GM12872 (cell line): ENCODE measurements around the gene STRADA.

Experiments
- TF ChIP-seq, protein P1 (sequence below): IDR thresholded peaks from 3 replicates; pipeline ENCODE4 v1.5.1; 2011; ENCODE audit warnings: low read depth, mild to moderate bottlenecking, low read length, moderate library complexity; ENCODE audit not compliant: insufficient read depth

Gene STRADA

DNA sequence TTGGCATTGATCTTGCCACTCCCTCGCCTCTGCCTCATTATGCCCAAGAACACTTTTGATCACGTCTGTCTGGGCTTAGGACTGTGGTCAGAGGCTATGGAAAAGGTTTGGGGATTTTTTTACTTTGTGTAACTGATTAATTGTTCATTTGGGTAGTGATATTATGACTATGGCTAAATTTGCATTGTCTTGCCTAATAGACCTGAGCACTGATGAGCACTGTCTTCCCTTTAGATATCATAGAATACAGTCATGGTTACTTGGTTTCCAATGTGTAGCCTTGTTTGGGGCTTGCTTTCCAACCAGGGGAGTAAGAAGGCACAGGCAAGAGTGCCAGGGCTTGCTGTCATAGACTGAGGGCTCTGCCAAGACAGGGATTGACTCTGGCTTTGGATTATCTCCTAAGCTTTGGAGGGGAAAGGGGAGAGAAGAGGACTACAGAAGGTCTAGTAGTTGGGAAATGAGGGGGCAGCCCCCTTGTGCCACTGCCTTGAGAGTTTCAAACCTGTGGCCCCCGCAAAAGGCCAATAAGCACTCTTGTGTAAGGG is 55.4 kb downstream of the STRADA start:
- TF ChIP-seq, protein P1, sequence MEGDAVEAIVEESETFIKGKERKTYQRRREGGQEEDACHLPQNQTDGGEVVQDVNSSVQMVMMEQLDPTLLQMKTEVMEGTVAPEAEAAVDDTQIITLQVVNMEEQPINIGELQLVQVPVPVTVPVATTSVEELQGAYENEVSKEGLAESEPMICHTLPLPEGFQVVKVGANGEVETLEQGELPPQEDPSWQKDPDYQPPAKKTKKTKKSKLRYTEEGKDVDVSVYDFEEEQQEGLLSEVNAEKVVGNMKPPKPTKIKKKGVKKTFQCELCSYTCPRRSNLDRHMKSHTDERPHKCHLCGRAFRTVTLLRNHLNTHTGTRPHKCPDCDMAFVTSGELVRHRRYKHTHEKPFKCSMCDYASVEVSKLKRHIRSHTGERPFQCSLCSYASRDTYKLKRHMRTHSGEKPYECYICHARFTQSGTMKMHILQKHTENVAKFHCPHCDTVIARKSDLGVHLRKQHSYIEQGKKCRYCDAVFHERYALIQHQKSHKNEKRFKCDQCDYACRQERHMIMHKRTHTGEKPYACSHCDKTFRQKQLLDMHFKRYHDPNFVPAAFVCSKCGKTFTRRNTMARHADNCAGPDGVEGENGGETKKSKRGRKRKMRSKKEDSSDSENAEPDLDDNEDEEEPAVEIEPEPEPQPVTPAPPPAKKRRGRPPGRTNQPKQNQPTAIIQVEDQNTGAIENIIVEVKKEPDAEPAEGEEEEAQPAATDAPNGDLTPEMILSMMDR, result no peak

DNA sequence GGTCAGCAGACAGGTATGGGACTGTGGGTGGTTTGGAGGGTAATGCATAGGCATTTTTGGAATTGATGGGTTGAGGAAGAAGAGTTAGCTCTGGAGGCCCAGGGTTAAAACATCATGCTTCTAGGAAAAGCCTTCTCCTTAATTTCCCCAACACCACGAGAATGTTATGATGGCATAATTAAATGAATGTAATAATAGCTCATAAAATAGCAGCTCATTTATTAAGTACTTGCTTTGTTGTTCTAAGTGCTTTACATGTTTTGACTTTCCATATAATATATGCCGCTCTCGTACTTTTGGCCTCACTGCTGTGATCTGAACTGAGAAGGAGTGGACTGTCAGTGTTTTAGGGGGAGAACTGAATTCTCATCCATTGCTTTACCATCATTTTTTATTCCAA is 56.0 kb downstream of the STRADA start:
- TF ChIP-seq, protein P1, result no peak

DNA sequence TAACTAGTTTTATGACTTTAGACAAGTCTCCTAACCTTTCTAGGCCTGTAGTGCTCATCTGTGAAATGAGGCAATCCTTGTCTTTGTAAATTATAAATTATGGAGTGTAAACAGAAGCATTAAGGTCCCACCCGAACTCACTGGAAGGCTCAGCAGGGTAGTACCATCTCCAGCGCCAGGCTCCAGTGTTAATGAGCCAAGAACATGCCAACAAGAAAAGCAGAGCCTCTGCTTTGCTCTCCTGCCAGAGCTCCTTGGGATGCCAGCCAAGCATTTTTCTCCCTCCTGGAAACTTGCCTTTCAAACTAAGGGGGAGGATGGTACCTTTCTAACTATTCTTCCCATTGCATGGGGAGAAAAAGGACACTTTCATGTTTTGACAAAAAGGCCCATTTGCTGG is 56.6 kb downstream of the STRADA start:
- TF ChIP-seq, protein P1, result no peak

DNA sequence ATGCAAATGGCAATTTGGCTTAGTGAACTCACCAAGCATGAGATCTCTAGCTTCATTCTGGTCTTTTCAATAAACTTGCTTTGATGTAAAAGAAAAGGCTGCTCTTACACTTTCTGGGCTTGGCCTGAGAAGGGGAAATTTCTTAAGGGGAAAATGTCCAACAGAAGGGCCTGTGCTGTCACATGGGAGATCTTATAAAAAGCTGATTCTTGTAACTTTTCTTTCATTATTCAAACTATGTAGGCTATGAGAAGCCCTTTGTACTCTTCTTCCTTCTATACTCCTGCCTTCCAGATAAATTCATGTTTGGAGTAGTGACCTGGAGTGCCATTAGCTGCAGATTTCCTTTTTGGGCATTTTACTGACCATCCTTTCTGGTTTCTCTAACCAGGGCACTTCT is 58.6 kb downstream of the STRADA start:
- TF ChIP-seq, protein P1, result no peak

DNA sequence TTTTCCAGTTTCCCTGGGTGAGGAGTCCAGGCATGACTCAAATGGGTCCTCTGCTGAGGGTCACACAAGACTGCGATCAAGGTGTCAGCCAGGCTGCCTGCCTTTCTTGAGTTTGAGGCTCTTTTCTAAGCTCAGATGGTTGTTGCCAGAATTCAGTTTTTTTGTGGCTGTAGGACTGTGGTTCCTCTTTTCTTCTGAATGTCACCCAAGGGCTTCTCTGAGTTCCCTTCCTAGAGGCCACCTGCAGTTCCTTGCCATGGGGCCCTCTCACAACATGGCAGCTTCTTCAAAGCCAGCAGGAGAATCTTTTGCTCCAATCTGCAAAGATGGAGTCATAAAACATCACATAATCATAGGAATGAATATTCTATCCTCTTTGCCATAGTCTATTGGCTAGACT is 59.2 kb downstream of the STRADA start:
- TF ChIP-seq, protein P1, result no peak

DNA sequence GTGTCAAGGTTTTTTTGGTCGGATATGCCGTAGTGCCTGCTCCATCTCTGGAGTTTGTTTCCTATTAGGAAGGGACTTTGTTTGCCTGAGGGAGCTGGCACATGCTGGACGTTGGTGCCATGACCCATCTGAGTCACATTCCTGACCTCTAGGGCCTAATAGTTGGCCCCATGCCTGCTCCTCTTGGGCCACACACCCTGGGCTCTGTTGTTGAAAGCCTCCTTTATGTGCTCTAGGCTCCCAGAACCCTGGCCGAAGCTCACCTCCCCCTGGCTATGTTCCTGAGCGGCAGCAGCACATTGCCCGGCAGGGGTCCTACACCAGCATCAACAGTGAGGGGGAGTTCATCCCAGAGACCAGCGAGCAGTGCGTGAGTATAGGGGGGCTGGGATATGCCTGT is 60.1 kb downstream of the STRADA start:
- TF ChIP-seq, protein P1, result no peak

DNA sequence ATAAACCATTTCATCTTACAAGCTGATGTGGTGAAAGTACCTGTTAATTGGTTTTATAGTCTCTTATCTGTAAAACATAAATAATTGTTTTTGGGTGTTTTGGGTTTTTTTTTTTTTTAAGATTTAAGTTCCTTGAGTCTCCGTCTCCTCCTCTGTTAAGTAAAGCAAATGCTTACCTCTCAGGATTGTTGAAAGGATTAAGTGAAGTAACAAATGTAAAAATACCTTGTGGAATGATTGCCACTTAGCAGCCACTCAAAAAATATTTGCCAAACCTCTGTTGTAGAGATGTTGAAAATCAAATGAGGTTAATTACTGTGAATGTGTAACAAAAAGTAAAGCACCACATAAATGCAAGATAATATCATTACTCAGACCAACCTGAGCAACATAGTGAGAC is 60.9 kb downstream of the STRADA start:
- TF ChIP-seq, protein P1, result no peak
